ENCODE measurements around the gene CUL5. TPM values are rescaled to one million over a fixed set of nuclear protein-coding genes. Genes with fewer than 3 reads are reported as not detected.
A peak's percentile ranks its signal among the peaks of the same experiment; 100 is the strongest.

The CUL5 gene
- total and polyA plus RNA-seq, 7 donors, result 7.1 to 33.7 (median 26.5) TPM

GRCh38 chr11:108144615-108145014, 135.9 kb downstream of the CUL5 start:
- no peak for DNase-seq
- 83% methylated on average over 3 of the region's 3 CpGs for WGBS, 2 donors
- no peaks in the 10 kb centered on the region for H3K9me3 ChIP-seq
- peaks cover 24 to 100% (median 60%) of the 10 kb centered on the region in 4 donors for H3K36me3 ChIP-seq
- no peak overlapping the region for H3K4me3 ChIP-seq
- intact Hi-C loops (cut with DNase I), result no loop called here
- no peaks in the 10 kb centered on the region for H3K27me3 ChIP-seq
- no peaks in the 10 kb centered on the region for H3K4me1 ChIP-seq
- TF ChIP-seq POLR2AphosphoS5 (IDR thresholded peaks at IDR 0.05) (no peak), POLR2A (IDR thresholded peaks at IDR 0.05) (no peak)
- H3K27ac ChIP-seq, result no peak overlapping the region

GRCh38 chr11:108147150-108147549, 138.5 kb downstream of the CUL5 start:
- Histone ChIP-seq H3K27me3 (no peaks in the 10 kb centered on the region), H3K4me1 (no peaks in the 10 kb centered on the region), H3K27ac (no peak overlapping the region), H3K36me3 (peaks cover 21 to 98% (median 55%) of the 10 kb centered on the region in 4 donors), H3K9me3 (no peaks in the 10 kb centered on the region), H3K4me3 (no peak overlapping the region)
- no peak for DNase-seq
- TF ChIP-seq CTCF (IDR thresholded peaks at IDR 0.05), result no peak
- no peak for TF ChIP-seq POLR2AphosphoS5 (IDR thresholded peaks at IDR 0.05)
- TF ChIP-seq POLR2A (IDR thresholded peaks at IDR 0.05), result no peak
- no peak for TF ChIP-seq EP300 (IDR thresholded peaks at IDR 0.05)
- intact Hi-C loops (cut with DNase I), result no loop called here
- WGBS, 2 donors, result 85 to 92% methylated on average over 1 of the region's 1 CpG

GRCh38 chr11:108148556-108148955, 139.9 kb downstream of the CUL5 start:
- H3K36me3 ChIP-seq, result peaks cover 17 to 91% (median 47%) of the 10 kb centered on the region in 4 donors
- H3K27ac ChIP-seq, result no peak overlapping the region
- H3K27me3 ChIP-seq, result no peaks in the 10 kb centered on the region
- peak in 1 of 4 donors; percentile 7 for TF ChIP-seq POLR2AphosphoS5 (IDR thresholded peaks at IDR 0.05)
- TF ChIP-seq POLR2A (IDR thresholded peaks at IDR 0.05), result no peak
- no peak for DNase-seq
- H3K4me1 ChIP-seq, result no peaks in the 10 kb centered on the region
- H3K4me3 ChIP-seq, result no peak overlapping the region
- intact Hi-C loops (cut with DNase I), result no loop called here
- H3K9me3 ChIP-seq, result no peaks in the 10 kb centered on the region
- WGBS, 2 donors, result 81 to 82% methylated on average over 3 of the region's 3 CpGs

DNA sequence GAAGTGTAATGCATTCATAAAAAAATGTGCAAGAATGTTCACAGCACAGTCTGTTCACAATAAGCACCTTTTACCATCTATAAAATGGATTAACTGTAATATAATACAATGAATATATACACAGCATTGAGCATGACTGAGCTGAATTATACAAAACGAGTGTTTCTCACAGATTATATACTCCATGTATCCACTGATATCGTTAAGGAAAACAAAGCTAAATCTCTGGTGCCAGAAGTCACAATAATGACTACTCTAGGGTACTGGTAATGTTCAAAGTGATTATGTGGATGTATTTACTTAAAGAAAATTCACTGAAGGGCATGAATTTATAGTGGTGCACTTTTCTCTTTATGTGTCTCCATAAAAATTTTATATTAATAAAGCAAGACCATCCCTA, 145.9 kb downstream of the CUL5 start:
- DNase-seq, result no peak
- Histone ChIP-seq H3K9me3 (no peaks in the 10 kb centered on the region), H3K4me1 (no peaks in the 10 kb centered on the region), H3K27me3 (no peaks in the 10 kb centered on the region), H3K4me3 (no peak overlapping the region), H3K27ac (no peak overlapping the region), H3K36me3 (peaks cover 5 to 68% (median 10%) of the 10 kb centered on the region in 4 donors)
- TF ChIP-seq POLR2AphosphoS5 (IDR thresholded peaks at IDR 0.05), result no peak
- TF ChIP-seq EP300 (IDR thresholded peaks at IDR 0.05), result no peak
- TF ChIP-seq CTCF (IDR thresholded peaks at IDR 0.05), result no peak
- TF ChIP-seq POLR2A (IDR thresholded peaks at IDR 0.05), result no peak
- 74 to 83% methylated on average over 2 of the region's 2 CpGs for WGBS, 2 donors
- intact Hi-C loops (cut with DNase I), result no loop called here

Small RNA genes within 50 kb of the gene (small RNA-seq; reads per million reads assigned to genes)
- gene RF00019, result 0 reads per million in 3 donors

Other genes starting within 250 kb of the CUL5 start
- 1 to 10 TPM in 3 of 4 donors, under 1 TPM in 1; 0.83 to 9.3 (median 3.7) TPM for gene SLC35F2, start 150.1 kb upstream of the CUL5 start, total RNA-seq
- 10 to 100 TPM in 1 of 3 donors, 1 to 10 TPM in 2; 3.7 to 15.4 (median 6.0) TPM for gene SLC35F2, start 150.1 kb upstream of the CUL5 start, polyA plus RNA-seq
- 1 to 10 TPM in 2 of 4 donors, under 1 TPM in 2; 0.55 to 1.8 (median 0.86) TPM for gene RAB39A, start 80.5 kb upstream of the CUL5 start, total RNA-seq
- under 1 TPM in 2 of 3 donors, not detected in 1; 0.92 to 0.99 TPM for gene RAB39A, start 80.5 kb upstream of the CUL5 start, polyA plus RNA-seq
- gene ACAT1, start 112.7 kb downstream of the CUL5 start, total RNA-seq, result 100 to 1,000 TPM; 142 to 225 (median 163) TPM
- gene ACAT1, start 112.7 kb downstream of the CUL5 start, polyA plus RNA-seq, result 100 to 1,000 TPM in 2 of 3 donors, 10 to 100 TPM in 1; 61.1 to 187 (median 121) TPM
- gene NPAT, start 213.7 kb downstream of the CUL5 start, total RNA-seq, result 10 to 100 TPM; 12.1 to 15.7 (median 13.4) TPM
- gene NPAT, start 213.7 kb downstream of the CUL5 start, polyA plus RNA-seq, result 1 to 10 TPM; 1.6 to 4.8 (median 1.8) TPM
- gene ATM, start 214.2 kb downstream of the CUL5 start, total RNA-seq, result 10 to 100 TPM; 52.7 to 88.8 (median 71.8) TPM
- gene ATM, start 214.2 kb downstream of the CUL5 start, polyA plus RNA-seq, result 10 to 100 TPM in 1 of 3 donors, 1 to 10 TPM in 2; 3.0 to 35.7 (median 3.5) TPM